Muscle of leg (tissue), 11 donors: Measurements from ENCODE around the gene MAP4K1. TPM values are rescaled to one million over a fixed set of nuclear protein-coding genes. Genes with fewer than 3 reads are reported as not detected.

Source experiments
- DNase-seq: peaks from one replicate; pipeline ENCODE4 v3.0.0; 2013
- H3K27ac ChIP-seq: one replicate; pipeline ENCODE4 v1.5.1; 2013; ENCODE audit warnings: mild to moderate bottlenecking, low read length, control low read depth
- H3K27me3 ChIP-seq: one replicate; pipeline ENCODE4 v1.6.1; 2013; ENCODE audit warnings: low read length; ENCODE audit not compliant: control insufficient read depth, insufficient read depth
- H3K36me3 ChIP-seq: one replicate; pipeline ENCODE4 v1.6.1; 2013; ENCODE audit warnings: low read length; ENCODE audit not compliant: control insufficient read depth, insufficient read depth
- H3K4me1 ChIP-seq: one replicate; pipeline ENCODE4 v1.6.1; 2013; ENCODE audit warnings: low read length; ENCODE audit not compliant: control insufficient read depth, insufficient read depth
- H3K4me3 ChIP-seq: one replicate; pipeline ENCODE4 v1.5.1; 2013; ENCODE audit warnings: low read length, control low read depth
- H3K9me3 ChIP-seq: replicated peaks from 2 replicates; pipeline ENCODE4 v1.6.1; 2013; ENCODE audit warnings: low read depth, low read length; ENCODE audit not compliant: control insufficient read depth
- WGBS: methylation state at CpG from one replicate; pipeline ENCODE4 v1.1.5; 2013; ENCODE audit warnings: missing lambda C conversion rate; ENCODE audit not compliant: insufficient coverage; 5-methylcytosine and 5-hydroxymethylcytosine counted together
- polyA plus RNA-seq, 8 donors: library from polyadenylated mRNA; unstranded; fragments of 120-200 nt; gene quantifications; one replicate each; pipeline versions ENCODE4 v1.2.1 to v1.2.3, GENCODE V29; 2013; ENCODE audit warnings: inconsistent platforms in 1 of 8, low replicate concordance in 1 of 8; ENCODE audit not compliant: insufficient read length in 8 of 8, insufficient read depth in 1 of 8
- total RNA-seq: library from RNA; stranded (reverse); fragments of 120-200 nt; gene quantifications from one replicate; pipeline ENCODE4 v1.2.4, GENCODE V29; 2013

Gene MAP4K1
- total and polyA plus RNA-seq, 9 donors, result 0.89 to 17.8 (median 6.1) TPM

DNA sequence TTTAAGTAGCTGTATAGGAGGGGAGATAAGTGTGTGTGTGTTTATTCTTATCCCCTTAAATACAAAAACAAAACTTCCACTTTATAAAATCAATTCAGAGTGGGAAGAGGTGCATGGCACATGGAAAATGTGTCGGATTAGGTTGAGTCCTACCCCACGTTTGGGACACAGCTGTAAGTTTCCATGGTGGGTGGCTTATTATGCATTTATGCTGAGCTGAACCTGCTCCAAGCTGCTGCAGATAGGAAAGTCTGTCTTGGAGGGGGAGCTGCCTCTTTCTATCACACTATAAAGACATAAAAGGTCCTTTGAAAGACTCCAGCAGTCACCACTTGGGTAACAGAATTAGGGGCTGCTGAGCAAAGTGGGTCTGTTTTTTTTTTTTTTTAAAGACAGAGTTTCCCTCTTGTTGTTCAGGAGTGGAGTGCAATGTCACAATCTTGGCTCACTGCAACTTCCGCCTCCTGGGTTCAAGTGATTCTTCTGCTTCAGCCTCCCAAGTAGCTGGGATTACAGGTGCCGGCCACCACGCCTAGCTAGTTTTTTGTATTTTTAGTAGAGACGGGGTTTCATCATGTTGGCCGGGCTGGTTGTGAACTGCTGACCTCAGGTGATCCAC is 44.9 kb upstream of the MAP4K1 start:
- Histone ChIP-seq H3K4me1 (peaks cover 80% of the 10 kb centered on the region), H3K4me3 (no peak overlapping the region), H3K9me3 (no peaks in the 10 kb centered on the region), H3K27me3 (no peaks in the 10 kb centered on the region), H3K27ac (peak overlapping the region; percentile 96), H3K36me3 (peaks cover 4% of the 10 kb centered on the region)
- DNase-seq, result no peak
- 78% methylated on average over 1 of the region's 7 CpGs for WGBS

DNA sequence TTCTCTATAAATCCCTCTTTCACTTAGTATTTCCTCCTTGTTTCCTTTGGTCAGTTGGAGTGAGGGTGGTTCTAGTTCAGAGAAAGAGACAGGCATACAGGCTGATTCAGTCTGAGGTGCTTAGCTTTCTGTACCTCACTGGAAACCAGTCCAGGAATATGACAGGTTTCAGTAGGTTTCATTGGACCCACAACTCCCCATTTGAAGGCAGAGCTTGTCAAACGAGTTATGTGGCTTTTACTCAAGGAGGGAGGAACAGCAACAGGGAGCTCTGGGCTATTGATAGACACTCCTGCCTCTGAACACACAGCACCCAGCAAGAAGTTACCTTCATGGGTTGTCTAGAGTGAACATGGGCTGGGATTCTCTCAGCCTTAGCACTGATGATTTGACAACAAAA is 44.2 kb upstream of the MAP4K1 start:
- H3K27ac ChIP-seq, result peak overlapping the region; percentile 96
- H3K9me3 ChIP-seq, result no peaks in the 10 kb centered on the region
- no CpG with 5 or more reads among the region's 1 CpG for WGBS
- H3K4me1 ChIP-seq, result peaks cover 80% of the 10 kb centered on the region
- no peak for DNase-seq
- peaks cover 4% of the 10 kb centered on the region for H3K36me3 ChIP-seq
- no peaks in the 10 kb centered on the region for H3K27me3 ChIP-seq
- no peak overlapping the region for H3K4me3 ChIP-seq

DNA sequence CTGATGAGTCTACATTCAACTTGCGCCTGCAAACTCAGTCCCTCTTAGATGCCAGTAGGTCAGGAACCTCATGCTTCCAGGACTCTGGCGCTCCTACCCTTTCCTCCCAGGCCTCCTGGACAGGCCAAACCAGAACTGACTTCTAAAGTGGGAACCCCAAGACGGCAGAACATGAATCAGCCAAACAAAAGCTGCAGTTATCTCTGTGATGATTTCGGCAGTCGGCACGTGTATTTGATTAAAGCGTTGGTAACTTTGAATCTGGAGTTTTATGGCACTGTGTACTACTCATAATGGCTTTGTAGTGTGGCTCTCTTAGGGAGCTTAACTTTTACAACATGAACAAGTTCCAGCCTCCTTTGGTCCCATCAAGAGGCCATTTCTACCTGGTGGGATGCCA is 43.4 kb upstream of the MAP4K1 start:
- H3K4me1 ChIP-seq, result peaks cover 79% of the 10 kb centered on the region

DNA sequence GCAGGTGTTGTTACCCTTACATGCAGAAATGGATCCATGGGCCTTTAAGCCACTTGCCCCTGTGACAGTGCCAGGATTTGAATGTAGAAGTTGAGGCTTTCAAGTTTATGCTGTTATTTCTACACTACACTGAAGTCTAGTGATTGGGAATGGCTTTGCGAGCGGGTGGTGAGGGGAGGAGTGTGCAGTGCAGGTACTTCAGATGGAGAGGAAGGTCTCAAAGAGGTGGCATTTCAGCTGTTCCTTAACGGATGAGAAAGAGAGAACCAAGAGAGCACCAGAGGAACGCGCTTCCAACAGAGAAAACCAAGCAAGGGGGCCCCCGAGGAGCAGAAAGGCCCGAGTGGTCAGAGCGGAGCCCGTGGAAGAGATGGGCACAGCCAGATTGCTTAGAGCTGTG is 43.0 kb upstream of the MAP4K1 start:
- Histone ChIP-seq H3K36me3 (peaks cover 11% of the 10 kb centered on the region), H3K27me3 (no peaks in the 10 kb centered on the region), H3K27ac (peak overlapping the region; percentile 5)

More for the DNA sequence above, 43.4 kb upstream of the MAP4K1 start:
- Histone ChIP-seq H3K4me3 (no peak overlapping the region), H3K27ac (peak overlapping the region; percentile 5), H3K9me3 (no peaks in the 10 kb centered on the region), H3K36me3 (peaks cover 11% of the 10 kb centered on the region), H3K27me3 (no peaks in the 10 kb centered on the region)
- no peak for DNase-seq
- 61% methylated on average over 3 of the region's 7 CpGs for WGBS

DNA sequence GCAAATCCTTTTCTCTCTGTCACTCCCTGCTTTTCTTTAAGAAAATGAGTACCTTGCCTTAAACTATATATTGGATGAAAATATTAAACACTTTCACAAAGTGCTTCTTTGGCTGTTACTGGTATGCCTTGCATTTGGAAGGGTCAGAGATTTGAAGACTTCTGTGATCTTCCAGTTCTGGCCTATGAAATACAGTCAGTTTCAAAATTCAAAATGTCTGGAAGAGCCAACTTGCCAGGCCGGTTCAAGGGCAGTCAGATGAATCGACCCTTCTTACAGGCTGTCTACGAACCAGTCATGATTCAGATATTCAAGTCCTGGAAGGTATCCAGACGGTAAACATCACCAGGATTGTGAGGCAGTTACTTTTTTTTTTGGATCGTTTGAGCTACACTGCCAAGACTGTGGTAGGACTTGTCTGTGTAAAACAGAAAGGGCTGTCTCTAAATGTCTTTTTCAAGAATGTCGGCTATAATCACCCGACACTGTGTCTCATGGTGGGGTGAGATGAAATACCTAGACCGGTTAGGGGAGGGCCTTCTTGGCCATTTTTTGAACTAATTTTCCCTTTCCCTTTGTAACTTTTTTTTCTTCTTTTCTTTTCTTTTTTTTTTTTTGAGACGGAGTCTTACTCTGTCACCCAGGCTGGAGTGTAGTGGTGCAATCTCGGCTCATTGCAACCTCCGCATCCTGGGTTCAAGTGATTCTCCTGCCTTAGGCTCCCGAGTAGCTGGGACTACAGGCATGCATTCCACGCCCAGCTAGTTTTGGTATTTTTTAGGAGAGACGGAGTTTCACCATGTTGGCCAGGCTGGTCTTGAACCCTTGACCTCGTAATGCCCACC is 40.9 kb upstream of the MAP4K1 start:
- Histone ChIP-seq H3K4me1 (peaks cover 73% of the 10 kb centered on the region), H3K27ac (peak overlapping the region; percentile 86), H3K27me3 (no peaks in the 10 kb centered on the region), H3K4me3 (no peak overlapping the region), H3K36me3 (peaks cover 9% of the 10 kb centered on the region), H3K9me3 (no peaks in the 10 kb centered on the region)
- WGBS, result 56% methylated on average over 6 of the region's 15 CpGs
- DNase-seq, result peak; percentile 90

More for the DNA sequence above, 43.0 kb upstream of the MAP4K1 start:
- 73% methylated on average over 7 of the region's 9 CpGs for WGBS
- no peaks in the 10 kb centered on the region for H3K9me3 ChIP-seq
- H3K4me1 ChIP-seq, result peaks cover 76% of the 10 kb centered on the region
- DNase-seq, result no peak
- H3K4me3 ChIP-seq, result no peak overlapping the region

DNA sequence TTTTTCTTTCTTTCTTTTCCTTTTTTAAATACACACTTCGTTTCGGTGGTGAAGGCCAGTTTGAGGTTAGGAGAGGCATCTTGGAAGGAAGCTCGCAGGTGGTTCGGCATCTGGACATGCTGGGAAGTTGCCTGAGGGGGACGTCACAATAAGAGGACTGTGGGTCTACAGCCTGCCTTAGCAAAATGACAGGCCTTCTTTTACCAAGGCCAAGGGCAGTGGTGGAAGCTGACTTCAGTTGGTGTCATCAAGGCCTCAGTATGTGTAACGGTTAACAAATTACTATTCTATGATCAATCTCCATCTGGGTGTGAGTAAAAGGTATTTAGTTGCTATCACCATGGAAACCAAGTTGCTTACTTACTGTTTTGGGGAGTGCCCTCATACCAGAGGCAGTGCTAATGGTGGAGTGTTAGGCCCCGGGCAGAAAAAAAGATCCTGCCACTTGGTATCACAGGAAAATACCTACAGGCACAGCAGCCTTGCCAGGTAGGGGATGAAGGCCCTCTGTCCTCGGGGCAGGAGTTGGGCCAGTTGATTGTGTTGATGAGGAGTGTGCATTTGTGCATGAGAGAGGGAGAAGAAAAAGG is 40.0 kb upstream of the MAP4K1 start:
- H3K9me3 ChIP-seq, result no peaks in the 10 kb centered on the region
- peak overlapping the region; percentile 86 for H3K27ac ChIP-seq
- no peak overlapping the region for H3K4me3 ChIP-seq
- DNase-seq, result no peak
- H3K36me3 ChIP-seq, result peaks cover 9% of the 10 kb centered on the region
- no peaks in the 10 kb centered on the region for H3K27me3 ChIP-seq
- WGBS, result 44% methylated on average over 4 of the region's 8 CpGs
- H3K4me1 ChIP-seq, result peaks cover 67% of the 10 kb centered on the region

DNA sequence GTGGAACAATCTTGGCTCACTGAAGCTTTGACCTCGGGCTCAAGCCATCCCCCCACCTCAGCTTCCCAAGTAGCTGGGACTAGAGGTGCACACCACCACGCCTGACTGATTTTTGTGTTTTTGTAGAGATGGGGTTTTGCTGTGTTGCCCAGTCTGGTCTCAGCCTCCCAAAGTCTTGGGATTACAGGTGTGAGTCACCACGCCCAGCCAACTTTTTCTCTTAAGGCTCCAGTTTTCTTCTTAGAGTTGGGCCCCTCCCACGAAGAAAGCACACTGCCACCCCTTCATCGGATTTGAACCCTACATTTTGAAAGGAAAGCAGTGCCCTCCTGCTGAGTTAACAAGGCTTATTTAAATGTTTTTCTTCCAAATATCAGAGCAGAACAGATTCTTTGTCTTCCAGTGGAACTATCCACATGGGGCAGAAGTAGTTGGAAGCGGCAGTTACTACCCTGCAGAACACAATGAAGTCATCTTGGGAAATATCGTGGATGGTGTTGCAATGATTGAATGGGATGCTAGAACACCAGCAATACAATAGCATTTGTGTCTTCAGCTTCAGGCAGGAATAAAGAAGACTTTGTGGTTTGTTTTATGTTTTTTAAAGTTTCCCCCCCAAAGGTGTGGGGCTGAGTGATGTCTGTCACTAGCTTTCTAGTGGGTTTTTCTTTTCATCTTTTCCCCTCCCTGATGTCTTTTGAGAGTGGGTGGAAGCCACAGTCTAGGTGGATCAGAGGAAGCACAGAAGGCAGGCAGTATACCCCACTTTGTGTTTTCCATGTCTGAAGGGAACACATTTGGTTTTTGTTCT is 38.6 kb upstream of the MAP4K1 start:
- Histone ChIP-seq H3K27me3 (no peaks in the 10 kb centered on the region), H3K9me3 (no peaks in the 10 kb centered on the region), H3K27ac (peak overlapping the region; percentile 53), H3K36me3 (peaks cover 12% of the 10 kb centered on the region), H3K4me1 (peaks cover 71% of the 10 kb centered on the region), H3K4me3 (no peak overlapping the region)
- DNase-seq, result no peak
- 76% methylated on average over 4 of the region's 7 CpGs for WGBS

DNA sequence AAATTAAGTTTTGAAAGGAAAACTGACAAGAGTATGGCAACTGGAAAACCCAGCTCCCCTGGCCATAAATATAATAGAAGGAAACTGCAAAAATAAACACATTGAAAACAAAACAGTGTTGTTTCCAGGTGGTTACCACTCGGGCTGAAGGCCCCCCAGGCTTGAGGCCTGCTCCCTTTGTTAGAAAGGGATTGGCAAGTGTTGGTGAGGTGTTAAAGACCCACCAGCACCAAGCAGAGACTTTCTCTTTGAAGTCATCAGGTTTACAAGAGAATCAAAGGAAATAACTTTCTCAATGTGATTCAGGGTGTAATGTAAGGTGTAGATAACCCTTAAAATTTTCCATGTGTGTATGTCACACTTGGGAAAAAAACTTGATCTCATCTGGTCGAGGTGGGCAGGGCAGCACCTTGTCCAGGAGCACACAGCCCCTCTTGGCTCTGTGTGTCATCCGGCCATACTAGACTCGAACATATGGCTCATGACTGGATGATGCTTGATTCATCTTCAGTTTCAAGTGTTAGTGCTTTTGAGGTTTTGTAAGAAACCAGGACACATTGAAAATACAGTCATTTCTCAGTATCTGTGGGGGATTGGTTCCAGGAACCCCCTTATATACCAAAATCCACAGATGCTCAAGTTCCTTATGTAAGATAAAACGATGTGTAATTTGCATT is 37.5 kb upstream of the MAP4K1 start:
- 30% methylated on average over 1 of the region's 5 CpGs for WGBS
- Histone ChIP-seq H3K27me3 (no peaks in the 10 kb centered on the region), H3K9me3 (no peaks in the 10 kb centered on the region), H3K4me3 (no peak overlapping the region), H3K27ac (peak overlapping the region; percentile 89), H3K4me1 (peaks cover 80% of the 10 kb centered on the region), H3K36me3 (peaks cover 12% of the 10 kb centered on the region)
- DNase-seq, result no peak

DNA sequence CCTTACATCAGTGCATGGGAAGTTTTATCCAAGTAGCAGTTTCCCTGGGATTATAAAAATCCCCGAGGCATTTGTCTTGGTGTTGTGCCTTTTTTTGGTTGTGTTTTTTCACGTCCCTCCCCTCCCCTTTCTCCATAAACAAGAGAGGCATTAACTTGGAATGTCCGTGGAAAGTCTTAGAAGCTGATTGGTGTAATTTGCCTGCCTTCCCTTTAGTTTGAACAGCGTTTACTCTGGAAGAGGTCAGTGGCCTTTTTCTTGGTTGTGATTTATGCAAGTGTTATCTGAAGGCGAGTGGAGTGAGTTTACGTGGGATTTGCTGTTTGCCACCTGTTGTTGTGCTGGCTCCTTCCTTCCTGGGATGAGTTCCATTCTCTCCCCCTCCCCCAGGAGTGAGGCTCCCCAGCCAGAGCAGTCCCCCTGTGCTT is 36.9 kb upstream of the MAP4K1 start:
- no peaks in the 10 kb centered on the region for H3K27me3 ChIP-seq
- H3K4me1 ChIP-seq, result peaks cover 82% of the 10 kb centered on the region
- no peaks in the 10 kb centered on the region for H3K9me3 ChIP-seq
- WGBS, result no CpG with 5 or more reads among the region's 6 CpGs
- peaks cover 12% of the 10 kb centered on the region for H3K36me3 ChIP-seq
- DNase-seq, result peak; percentile 48
- peak overlapping the region; percentile 89 for H3K27ac ChIP-seq
- no peak overlapping the region for H3K4me3 ChIP-seq
